B cell (primary cell): ENCODE results near the gene LYSMD3. TPM values are rescaled to one million over a fixed set of nuclear protein-coding genes. Genes with fewer than 3 reads are reported as not detected.

Source experiments
- ATAC-seq: fragments of 200-7000 bp; cut with Tn5 transposase; one replicate; pipeline ENCODE4 v1.10.0; 2021; ENCODE audit warnings: low read depth, mild to moderate bottlenecking, moderate number of reproducible peaks, moderate library complexity
- CTCF ChIA-PET: fragments of 350-600 bp; sonication (Branson Sonifier 250); formaldehyde crosslinking; loops from one replicate; lab custom pipeline; 2021; ENCODE audit warnings: antibody characterized with exemption, inconsistent platforms; lab: Charles Lee
- POLR2A ChIA-PET: fragments of 350-600 bp; sonication (Branson Sonifier 250); formaldehyde crosslinking; loops from one replicate; lab custom pipeline; 2021; ENCODE audit warnings: antibody characterized with exemption; lab: Charles Lee
- DNase-seq: peaks from one replicate; pipeline ENCODE4 v3.0.0; 2013
- H2AFZ ChIP-seq: 2 replicates; pipeline ENCODE4 v1.6.1; 2012; ENCODE audit warnings: mild to moderate bottlenecking, low read depth, low read length; ENCODE audit not compliant: insufficient read depth, poor library complexity, severe bottlenecking
- H3K27ac ChIP-seq, 2 donors: 1 replicate in 1 of 2; 2 replicates in 1 of 2; pipeline ENCODE4 v1.5.1; 2012 to 2013; ENCODE audit warnings: low read length in 2 of 2, mild to moderate bottlenecking in 2 of 2, moderate library complexity in 1 of 2
- H3K27me3 ChIP-seq, 4 experiments: fragments of 200-600 bp in 1 of 4; sonication (generic) in 1 of 4; replicated peaks in 1 of 4; 1 replicate in 2 of 4; 2 replicates in 2 of 4; pipeline versions ENCODE4 v1.6.1 to v1.7.0; 2013 to 2016; ENCODE audit warnings: low read length in 3 of 4, mild to moderate bottlenecking in 2 of 4, mixed read lengths in 1 of 4, moderate library complexity in 1 of 4; ENCODE audit not compliant: insufficient read depth in 4 of 4, control insufficient read depth in 3 of 4; ENCODE audit errors: control extremely low read depth in 1 of 4
- H3K36me3 ChIP-seq, 2 experiments: replicated peaks in 1 of 2; 1 replicate in 1 of 2; 2 replicates in 1 of 2; pipeline versions ENCODE4 v1.6.1 to v1.7.1; 2013; ENCODE audit warnings: low read length in 1 of 2; ENCODE audit not compliant: insufficient read depth in 2 of 2, control insufficient read depth in 1 of 2; ENCODE audit errors: control extremely low read depth in 1 of 2, extremely low read depth in 1 of 2
- H3K4me1 ChIP-seq, 2 donors: fragments of 200-600 bp in 1 of 2; sonication (generic) in 1 of 2; 1 replicate in 1 of 2; 2 replicates in 1 of 2; pipeline versions ENCODE4 v1.5.1 to v1.6.1; 2013 to 2017; ENCODE audit warnings: low read length in 2 of 2; ENCODE audit not compliant: control insufficient read depth in 2 of 2, insufficient read depth in 2 of 2
- H3K4me2 ChIP-seq: replicated peaks from 2 replicates; pipeline ENCODE3; 2012; ENCODE audit warnings: mild to moderate bottlenecking, low read depth, low read length; ENCODE audit not compliant: poor library complexity, severe bottlenecking
- H3K4me3 ChIP-seq, 5 experiments: fragments of 200-600 bp in 1 of 5; sonication (generic) in 1 of 5; 1 replicate in 3 of 5; 2 replicates in 2 of 5; pipeline versions ENCODE4 v1.5.1 to v1.7.0; 2011 to 2016; ENCODE audit warnings: low read length in 4 of 5, mild to moderate bottlenecking in 4 of 5, low read depth in 2 of 5, control low read depth in 1 of 5, moderate library complexity in 1 of 5; ENCODE audit not compliant: insufficient read depth in 1 of 5; ENCODE audit errors: control extremely low read depth in 1 of 5, extremely low read depth in 1 of 5
- H3K79me2 ChIP-seq: fragments of 200-600 bp; sonication (generic); one replicate; pipeline ENCODE4 v1.6.0; 2016; ENCODE audit warnings: low read length; ENCODE audit not compliant: control insufficient read depth, insufficient read depth
- H3K9ac ChIP-seq: fragments of 200-600 bp; sonication (generic); 2 replicates; pipeline ENCODE4 v1.6.1; 2017; ENCODE audit warnings: mild to moderate bottlenecking, low read length, moderate library complexity
- H3K9me3 ChIP-seq, 3 donors: one replicate each; pipeline versions ENCODE4 v1.6.1 to v1.7.1; 2013; ENCODE audit warnings: low read length in 2 of 3; ENCODE audit not compliant: control insufficient read depth in 2 of 3, insufficient read depth in 1 of 3; ENCODE audit errors: control extremely low read depth in 1 of 3
- H4K20me1 ChIP-seq: 2 replicates; pipeline ENCODE4 v1.6.0; 2012; ENCODE audit warnings: mild to moderate bottlenecking, low read length; ENCODE audit not compliant: insufficient read depth, control insufficient read depth, poor library complexity, severe bottlenecking
- H3K27ac Mint-ChIP-seq: one replicate; pipeline ENCODE4 v1.8.0; 2021; ENCODE audit warnings: mixed read lengths
- H3K27me3 Mint-ChIP-seq: one replicate; pipeline ENCODE4 v1.8.0; 2021; ENCODE audit warnings: mixed read lengths
- H3K4me1 Mint-ChIP-seq: one replicate; pipeline ENCODE4 v1.8.0; 2021; ENCODE audit warnings: mixed read lengths
- H3K4me3 Mint-ChIP-seq: one replicate; pipeline ENCODE4 v1.8.0; 2021; ENCODE audit warnings: mixed read lengths
- H3K9me3 Mint-ChIP-seq: one replicate; pipeline ENCODE4 v1.8.0; 2022; ENCODE audit warnings: mixed read lengths; ENCODE audit not compliant: insufficient read depth
- EZH2 ChIP-seq: IDR thresholded peaks from 2 replicates; pipeline ENCODE4 v1.6.1; 2012; ENCODE audit warnings: borderline replicate concordance, low read depth, mild to moderate bottlenecking, moderate library complexity, low read length; ENCODE audit not compliant: insufficient read depth, poor library complexity, severe bottlenecking
- WGBS: methylation state at CpG from one replicate; pipeline ENCODE4 v1.1.5; 2013; ENCODE audit warnings: missing lambda C conversion rate; ENCODE audit not compliant: insufficient coverage; 5-methylcytosine and 5-hydroxymethylcytosine counted together
- intact Hi-C: fragments of 100-400 bp; cut with micrococcal nuclease; formaldehyde crosslinking; loops from one replicate; pipeline ENCODE4 v1.10.0; 2022
- polyA plus RNA-seq: library from polyadenylated mRNA; depleted of rRNA; stranded (reverse); fragments of >200 nt; gene quantifications from 2 replicates; pipeline ENCODE4 v1.2.3, GENCODE V29; 2012
- total RNA-seq, 2 donors: library from RNA; stranded (reverse); fragments of 120-200 nt in 1 of 2; gene quantifications; 1 replicate in 1 of 2; 2 replicates in 1 of 2; pipeline versions ENCODE4 v1.2.3 to v1.2.4, GENCODE V29; 2013 to 2022
- TF ChIP-seq, protein P1 (sequence below): fragments of 200-600 bp; IDR thresholded peaks from one replicate; pipeline ENCODE4 v1.8.0; 2022; ENCODE audit warnings: antibody characterized with exemption, mild to moderate bottlenecking

The LYSMD3 gene
- total and polyA plus RNA-seq, 2 donors (not counting 1 experiment from before 2014, with no cell fraction given): 6.0 to 25.2 TPM

DNA sequence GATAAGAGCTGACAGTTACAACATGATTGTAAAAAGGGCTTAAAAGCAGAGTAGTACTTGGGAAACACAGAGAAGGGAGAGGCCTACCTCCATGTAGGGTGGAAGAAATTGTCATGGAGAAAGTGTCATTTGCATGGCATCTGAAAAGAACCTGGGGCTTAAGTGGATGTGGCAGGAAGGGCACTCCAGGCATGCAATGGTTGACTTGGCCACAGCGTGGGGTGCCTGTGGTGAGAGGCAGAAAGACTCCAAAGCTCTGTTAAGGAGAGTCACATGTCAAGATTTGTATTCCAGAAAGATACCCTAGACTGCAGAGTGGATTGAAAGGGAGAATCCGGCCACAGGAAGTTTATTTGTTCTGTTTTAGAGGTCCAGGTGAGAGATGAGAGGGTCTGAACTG lies 52.3 kb downstream of the LYSMD3 start:
- no peak overlapping the region for H3K27ac Mint-ChIP-seq

GRCh38 chr5:90476391-90476790 lies 53.0 kb downstream of the LYSMD3 start:
- H3K27me3 Mint-ChIP-seq: no peaks in the 10 kb centered on the region

More for the DNA sequence above, 52.3 kb downstream of the LYSMD3 start:
- H3K9me3 ChIP-seq: no peaks in the 10 kb centered on the region
- no peak for TF ChIP-seq EZH2
- TF ChIP-seq, protein P1, sequence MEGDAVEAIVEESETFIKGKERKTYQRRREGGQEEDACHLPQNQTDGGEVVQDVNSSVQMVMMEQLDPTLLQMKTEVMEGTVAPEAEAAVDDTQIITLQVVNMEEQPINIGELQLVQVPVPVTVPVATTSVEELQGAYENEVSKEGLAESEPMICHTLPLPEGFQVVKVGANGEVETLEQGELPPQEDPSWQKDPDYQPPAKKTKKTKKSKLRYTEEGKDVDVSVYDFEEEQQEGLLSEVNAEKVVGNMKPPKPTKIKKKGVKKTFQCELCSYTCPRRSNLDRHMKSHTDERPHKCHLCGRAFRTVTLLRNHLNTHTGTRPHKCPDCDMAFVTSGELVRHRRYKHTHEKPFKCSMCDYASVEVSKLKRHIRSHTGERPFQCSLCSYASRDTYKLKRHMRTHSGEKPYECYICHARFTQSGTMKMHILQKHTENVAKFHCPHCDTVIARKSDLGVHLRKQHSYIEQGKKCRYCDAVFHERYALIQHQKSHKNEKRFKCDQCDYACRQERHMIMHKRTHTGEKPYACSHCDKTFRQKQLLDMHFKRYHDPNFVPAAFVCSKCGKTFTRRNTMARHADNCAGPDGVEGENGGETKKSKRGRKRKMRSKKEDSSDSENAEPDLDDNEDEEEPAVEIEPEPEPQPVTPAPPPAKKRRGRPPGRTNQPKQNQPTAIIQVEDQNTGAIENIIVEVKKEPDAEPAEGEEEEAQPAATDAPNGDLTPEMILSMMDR: no peak
- no peak overlapping the region for H3K4me2 ChIP-seq
- H3K27ac ChIP-seq: no peak overlapping the region
- H3K27me3 Mint-ChIP-seq: no peaks in the 10 kb centered on the region
- H3K79me2 ChIP-seq: peaks cover 16% of the 10 kb centered on the region
- no peaks in the 10 kb centered on the region for H4K20me1 ChIP-seq
- peaks cover 17% of the 10 kb centered on the region for H3K4me1 Mint-ChIP-seq
- no peak for DNase-seq
- ATAC-seq: no peak
- no peaks in the 10 kb centered on the region for H3K9me3 Mint-ChIP-seq
- H3K4me3 ChIP-seq: no peak overlapping the region
- no peak overlapping the region for H3K9ac ChIP-seq
- H3K36me3 ChIP-seq: no peaks in the 10 kb centered on the region
- POLR2A ChIA-PET: no interaction called here
- intact Hi-C loops: loop anchor here (10.0 kb wide), 1 partner anchor 1592 kb away; the partner anchor contains the start of gene MEF2C
- 100% methylated on average over 2 of the region's 2 CpGs for WGBS
- H3K27me3 ChIP-seq: no peaks in the 10 kb centered on the region
- CTCF ChIA-PET: interaction anchor here (2.6 kb wide), 1 partner anchor 53 kb away, joined by 8 read pairs; the partner anchor contains the start of gene LYSMD3
- H2AFZ ChIP-seq: no peak overlapping the region
- no peak overlapping the region for H3K4me3 Mint-ChIP-seq
- peaks cover 11 to 15% of the 10 kb centered on the region in 2 donors for H3K4me1 ChIP-seq

More at GRCh38 chr5:90476391-90476790, 53.0 kb downstream of the LYSMD3 start:
- Mint-ChIP-seq H3K4me1 (peaks cover 17% of the 10 kb centered on the region), H3K9me3 (no peaks in the 10 kb centered on the region), H3K4me3 (no peak overlapping the region), H3K27ac (no peak overlapping the region)
- Histone ChIP-seq H3K4me2 (no peak overlapping the region), H3K9me3 (no peaks in the 10 kb centered on the region), H4K20me1 (no peaks in the 10 kb centered on the region), H3K36me3 (no peaks in the 10 kb centered on the region), H3K4me1 (peaks cover 11 to 15% of the 10 kb centered on the region in 2 donors), H3K27me3 (no peaks in the 10 kb centered on the region), H2AFZ (no peak overlapping the region), H3K9ac (no peak overlapping the region), H3K4me3 (no peak overlapping the region), H3K79me2 (peaks cover 22% of the 10 kb centered on the region), H3K27ac (no peak overlapping the region)
- ATAC-seq (no peak), DNase-seq (no peak)
- intact Hi-C loops: loop anchor here (10.0 kb wide), 1 partner anchor 1592 kb away; the partner anchor contains the start of gene MEF2C
- ChIA-PET CTCF (interaction anchor here (1.1 to 2.6 kb wide), 2 partner anchors 54 to 62 kb away, joined by 4 to 8 read pairs; partner anchors contain the start of gene LYSMD3), POLR2A (no interaction called here)
- 74% methylated on average over 2 of the region's 3 CpGs for WGBS
- TF ChIP-seq EZH2: no peak
- TF ChIP-seq, protein P1: no peak
